Ramos (cell line): ENCODE results near the gene SPOCD1.

Experiments
- in situ Hi-C: fragments of 300-500 bp; cut with MboI; formaldehyde crosslinking; loops from one replicate; pipeline ENCODE4 v1.14.3; 2022; ENCODE audit warnings: low sequenced_read_pairs; ENCODE audit not compliant: unreplicated experiment

Gene SPOCD1

GRCh38 chr1:31761883-31762282 is 53.9 kb downstream of the SPOCD1 start:
- in situ Hi-C loops, result no loop called here

- in situ Hi-C loops, result no loop called here
Observed at GRCh38 chr1:31760471-31761470, 55.1 kb downstream of the SPOCD1 start.

GRCh38 chr1:31759298-31760023 is 56.4 kb downstream of the SPOCD1 start:
- in situ Hi-C loops, result no loop called here

- in situ Hi-C loops, result no loop called here
Observed at GRCh38 chr1:31758823-31759222, 57.0 kb downstream of the SPOCD1 start.

GRCh38 chr1:31757989-31758388 is 57.8 kb downstream of the SPOCD1 start:
- in situ Hi-C loops, result no loop called here

GRCh38 chr1:31757204-31757679 is 58.6 kb downstream of the SPOCD1 start:
- in situ Hi-C loops, result no loop called here

- in situ Hi-C loops, result no loop called here
Observed at GRCh38 chr1:31756578-31756977, 59.2 kb downstream of the SPOCD1 start.

GRCh38 chr1:31755850-31756492 is 59.9 kb downstream of the SPOCD1 start:
- in situ Hi-C loops, result no loop called here

GRCh38 chr1:31755197-31755611 is 60.6 kb downstream of the SPOCD1 start:
- in situ Hi-C loops, result no loop called here

- in situ Hi-C loops, result no loop called here
Observed at GRCh38 chr1:31754397-31754796, 61.4 kb downstream of the SPOCD1 start.

GRCh38 chr1:31753707-31754349 is 62.0 kb downstream of the SPOCD1 start:
- in situ Hi-C loops, result no loop called here

GRCh38 chr1:31752952-31753475 is 62.8 kb downstream of the SPOCD1 start:
- in situ Hi-C loops, result no loop called here

- in situ Hi-C loops, result no loop called here
Observed at GRCh38 chr1:31752258-31752657, 63.6 kb downstream of the SPOCD1 start.

- in situ Hi-C loops, result no loop called here
Observed at GRCh38 chr1:31751822-31752241, 64.0 kb downstream of the SPOCD1 start.

GRCh38 chr1:31750858-31751510 is 64.8 kb downstream of the SPOCD1 start:
- in situ Hi-C loops, result no loop called here

GRCh38 chr1:31749785-31750735 is 65.8 kb downstream of the SPOCD1 start:
- in situ Hi-C loops, result no loop called here

GRCh38 chr1:31748365-31748764 is 67.5 kb downstream of the SPOCD1 start:
- in situ Hi-C loops, result no loop called here

GRCh38 chr1:31747304-31747703 is 68.5 kb downstream of the SPOCD1 start:
- in situ Hi-C loops, result no loop called here
